Measurements from ENCODE around the gene LMAN2L. TPM values are rescaled to one million over a fixed set of nuclear protein-coding genes. Genes with fewer than 3 reads are reported as not detected.

Gene LMAN2L
- total RNA-seq, 2 donors from 2014 or later: 14.6 to 16.3 TPM

DNA sequence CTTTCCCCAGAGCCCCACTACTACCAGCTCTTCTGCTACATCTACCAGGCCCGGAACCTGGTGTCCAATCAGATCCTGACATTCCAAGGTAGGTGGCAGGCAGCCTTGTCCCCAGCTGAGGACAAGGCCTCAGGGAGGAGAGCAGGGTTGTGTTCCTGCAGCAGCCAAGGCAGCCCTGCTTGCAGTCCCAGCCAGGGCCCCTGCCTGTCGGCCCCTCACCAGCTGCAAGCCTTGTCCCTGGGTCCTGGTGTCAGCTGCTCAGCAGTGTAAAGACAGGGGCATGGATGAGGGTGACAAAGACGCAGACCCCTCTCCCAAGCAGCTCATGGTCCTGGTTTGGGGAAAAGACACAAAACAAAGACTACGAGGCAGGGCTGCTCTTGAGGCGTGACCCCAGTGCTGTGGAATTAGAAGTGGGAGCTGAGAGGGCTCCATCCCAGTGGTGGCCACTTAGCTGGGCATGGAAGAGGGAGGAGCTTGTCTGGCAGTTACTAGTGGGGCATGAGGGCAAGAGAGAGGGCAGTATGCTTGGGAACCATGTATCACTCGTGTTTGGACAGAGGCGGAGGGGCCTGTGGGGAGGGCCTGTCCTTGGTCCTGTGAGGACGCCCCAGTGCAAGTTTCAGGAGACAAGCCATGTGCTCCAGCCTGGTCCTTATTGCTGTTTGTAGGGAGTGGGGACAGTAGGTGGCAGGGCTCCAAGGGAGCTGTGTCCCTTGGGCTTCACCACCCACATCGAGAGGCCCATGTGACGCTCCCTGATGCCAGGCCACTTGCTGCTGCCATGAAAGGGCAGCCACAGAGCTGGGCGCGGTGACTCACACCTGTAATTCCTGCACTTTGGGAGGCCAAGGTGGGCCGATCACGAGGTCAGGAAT is 47.5 kb downstream of the LMAN2L start:
- intact Hi-C loops (cut with DNase I, micrococcal nuclease): no loop called here
- ATAC-seq (no peak), DNase-seq (no peak)

GRCh38 chr2:96691022-96691612 is 48.7 kb downstream of the LMAN2L start:
- no peak for DNase-seq

DNA sequence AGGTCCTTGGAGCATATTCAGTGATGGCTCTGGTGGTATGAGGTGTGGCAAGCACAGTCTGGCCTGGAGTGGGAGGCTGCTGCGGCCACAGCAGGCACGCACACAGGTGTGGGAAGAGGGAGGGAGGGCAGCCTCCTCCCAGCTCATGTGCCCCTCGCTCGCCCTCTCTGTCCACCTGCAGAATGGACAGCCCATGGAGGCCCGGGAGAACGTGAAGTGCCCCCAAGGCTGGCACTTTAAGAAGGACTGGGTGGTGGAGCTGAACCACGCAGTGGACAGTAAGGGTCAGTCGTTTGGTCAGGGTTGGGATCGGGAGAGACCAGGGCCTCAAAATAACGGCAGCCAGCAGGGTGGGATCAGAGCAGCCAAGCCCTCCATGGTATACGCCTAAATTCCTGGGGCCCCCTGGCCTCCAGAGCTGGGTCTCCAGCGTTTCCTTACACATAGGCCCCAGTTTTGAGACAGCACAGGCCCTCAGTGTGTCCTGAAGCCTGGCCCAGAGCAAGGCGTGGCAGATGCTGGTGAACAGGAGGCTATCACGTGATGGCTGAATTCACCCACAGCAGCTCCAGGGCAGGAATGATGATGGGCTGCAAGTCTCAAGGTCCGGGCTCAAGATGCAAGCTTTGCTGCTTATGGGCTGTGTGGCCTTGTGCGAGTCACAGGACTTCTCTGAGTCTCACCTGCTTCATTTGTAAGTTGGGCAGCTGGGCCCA is 49.4 kb downstream of the LMAN2L start:
- peak; percentile 29 for ATAC-seq
- DNase-seq: no peak

More at GRCh38 chr2:96691022-96691612, 48.7 kb downstream of the LMAN2L start:
- ATAC-seq: no peak
- intact Hi-C loops (cut with DNase I, micrococcal nuclease): no loop called here

DNA sequence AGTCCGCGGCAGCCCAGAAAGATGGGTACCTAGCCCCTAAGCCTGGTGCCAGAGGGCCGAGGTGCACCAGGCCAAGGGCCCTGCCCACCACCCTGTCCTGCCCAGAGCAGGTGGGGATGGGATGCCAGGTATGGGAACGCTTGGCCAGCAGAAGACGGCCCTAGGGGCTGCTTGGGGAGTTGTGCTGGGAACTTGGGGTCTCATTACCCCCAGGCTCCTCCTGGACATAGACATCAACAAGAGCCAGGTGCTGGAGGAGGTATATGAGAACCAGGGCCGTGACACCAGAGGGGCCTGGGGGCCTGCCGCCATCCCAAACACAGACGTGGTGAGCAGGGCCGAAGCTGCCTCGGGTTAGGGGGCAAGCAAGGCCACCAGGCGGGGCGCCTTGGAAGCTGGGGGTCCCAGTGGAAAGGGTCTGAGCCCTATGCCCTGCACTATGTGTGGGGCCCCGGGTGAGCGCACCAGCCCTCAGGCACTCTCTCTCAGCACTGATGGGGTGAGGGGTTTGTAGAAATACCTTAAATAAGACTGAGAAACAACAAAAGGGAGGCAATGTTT is 50.4 kb downstream of the LMAN2L start:
- intact Hi-C loops (cut with DNase I, micrococcal nuclease): no loop called here
- DNase-seq: no peak
- no peak for ATAC-seq

More for the DNA sequence above, 49.4 kb downstream of the LMAN2L start:
- intact Hi-C loops (cut with DNase I, micrococcal nuclease): no loop called here

- ATAC-seq (no peak), DNase-seq (no peak)
- intact Hi-C loops (cut with DNase I, micrococcal nuclease): no loop called here
Observed at GRCh38 chr2:96688649-96689430, 51.0 kb downstream of the LMAN2L start.

GRCh38 chr2:96687711-96688640 is 51.9 kb downstream of the LMAN2L start:
- ATAC-seq (no peak), DNase-seq (no peak)
- intact Hi-C loops (cut with DNase I, micrococcal nuclease): no loop called here

DNA sequence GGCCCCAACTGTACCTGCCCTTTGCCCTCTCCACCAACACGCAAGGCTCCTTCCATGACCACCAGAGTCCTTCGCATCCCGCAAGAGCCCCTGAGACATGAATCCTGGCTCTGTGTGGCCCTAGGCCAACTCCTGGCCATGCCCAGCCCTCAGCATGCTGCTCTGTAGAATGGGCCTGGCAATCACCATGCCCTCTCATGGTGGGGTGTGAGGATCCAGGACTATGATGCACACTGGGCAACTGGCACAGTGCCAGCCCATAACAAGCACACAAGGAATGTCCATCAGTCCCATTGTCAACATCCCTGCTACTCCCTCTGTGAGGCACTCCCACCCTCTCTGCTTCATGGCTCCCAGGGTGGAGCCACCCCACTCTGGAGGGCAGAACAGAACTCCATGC is 52.6 kb downstream of the LMAN2L start:
- DNase-seq (no peak), ATAC-seq (no peak)
- intact Hi-C loops (cut with DNase I, micrococcal nuclease): no loop called here

GRCh38 chr2:96685577-96686459 is 54.0 kb downstream of the LMAN2L start:
- ATAC-seq (no peak), DNase-seq (no peak)
- intact Hi-C loops (cut with DNase I, micrococcal nuclease): no loop called here

DNA sequence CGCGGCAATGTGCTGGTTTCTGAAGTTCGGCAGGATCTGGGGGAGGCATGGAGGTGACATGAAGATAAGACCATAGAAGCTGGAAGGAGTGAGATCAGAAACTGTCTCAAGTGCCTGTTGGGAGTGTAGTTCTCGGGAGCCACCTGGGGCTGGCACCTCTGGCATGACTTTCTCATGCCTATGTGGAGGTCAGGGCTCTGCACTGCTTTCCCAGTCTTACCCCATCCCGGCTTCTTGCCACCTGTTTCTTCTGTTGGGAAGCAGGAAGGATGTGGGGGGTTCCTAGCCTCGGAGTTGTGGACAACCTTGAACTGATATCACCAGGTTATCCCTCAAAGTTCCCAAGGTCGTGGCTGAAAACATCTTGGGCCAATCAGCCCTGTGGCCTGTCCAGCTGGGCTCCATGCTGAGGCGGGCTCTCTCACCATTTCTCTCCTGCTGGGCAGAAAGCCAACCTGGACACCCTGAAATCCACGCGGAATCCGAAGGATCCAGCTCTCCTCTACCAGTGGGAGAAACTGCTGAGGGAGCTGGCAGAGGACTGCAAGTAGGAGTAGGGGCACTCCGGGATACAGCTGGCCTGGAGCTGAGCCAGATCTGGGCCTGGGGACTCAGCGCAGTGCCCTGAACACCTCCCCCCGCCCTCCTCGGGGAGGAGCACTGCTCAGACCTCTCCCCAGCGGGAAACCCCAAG is 54.8 kb downstream of the LMAN2L start:
- ATAC-seq (no peak), DNase-seq (no peak)
- intact Hi-C loops (cut with DNase I, micrococcal nuclease): no loop called here

DNA sequence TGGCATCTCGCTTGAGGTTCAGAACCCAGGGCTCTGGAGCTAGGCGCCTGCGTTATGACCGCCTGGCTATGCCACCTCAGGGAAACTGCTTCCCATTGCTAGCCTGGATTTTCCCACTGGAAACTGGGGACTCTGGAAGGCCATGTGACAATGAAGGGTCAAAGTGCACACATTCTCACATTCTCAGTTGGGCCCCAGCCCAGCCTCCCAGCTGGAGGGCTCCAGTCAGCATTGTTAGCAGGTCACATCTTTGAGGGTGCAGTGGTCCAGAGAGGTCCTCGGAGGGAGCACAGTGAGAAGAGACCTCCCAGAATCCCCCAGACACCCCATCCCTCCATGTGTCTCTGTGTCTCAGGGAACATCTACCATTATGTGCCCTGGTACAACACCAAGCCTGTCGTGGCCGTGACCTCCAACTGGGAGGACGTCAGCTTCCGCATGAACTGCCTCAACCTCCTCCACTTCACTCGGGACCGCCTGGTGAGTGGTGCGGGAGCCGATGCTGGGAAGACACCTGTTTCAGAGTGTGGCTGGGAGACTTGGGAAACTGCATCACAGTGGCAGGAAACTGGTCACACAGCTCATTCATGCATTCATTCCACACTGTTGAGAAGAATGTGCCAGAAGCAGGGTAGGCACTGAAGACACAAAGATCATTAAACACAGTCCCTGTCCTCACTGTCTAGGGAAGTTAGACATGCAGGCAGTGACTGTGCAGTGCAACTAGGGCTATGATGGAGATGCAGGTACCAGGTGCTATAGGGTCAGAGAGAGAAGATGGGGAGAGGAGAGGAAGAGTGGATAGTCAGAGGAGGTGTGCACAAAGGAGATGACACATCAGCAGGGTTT is 55.7 kb downstream of the LMAN2L start:
- ATAC-seq: peak; percentile 24
- intact Hi-C loops (cut with DNase I, micrococcal nuclease): no loop called here

GRCh38 chr2:96683307-96683706 is 56.6 kb downstream of the LMAN2L start:
- no peak for DNase-seq
- no peak for ATAC-seq
- intact Hi-C loops (cut with DNase I, micrococcal nuclease): no loop called here

More for the DNA sequence above, 55.7 kb downstream of the LMAN2L start:
- no peak for DNase-seq

DNA sequence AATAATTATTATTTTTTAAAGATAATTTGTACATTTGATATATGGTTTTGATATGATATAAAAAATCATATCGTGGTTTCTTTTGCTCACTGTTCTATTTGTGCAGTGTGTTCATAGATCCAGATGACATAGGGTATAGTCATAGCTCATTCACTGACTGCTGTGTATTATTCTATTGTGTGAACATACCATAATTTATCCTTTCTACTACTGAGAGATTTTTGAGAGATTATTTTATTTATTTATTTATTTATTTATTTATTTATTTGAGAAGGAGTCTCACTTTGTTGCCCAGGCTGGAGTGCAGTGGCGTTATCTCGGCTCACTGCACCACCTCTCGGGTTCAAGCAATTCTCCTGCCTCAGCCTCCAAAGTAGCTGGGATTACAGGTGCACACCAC is 58.3 kb downstream of the LMAN2L start:
- ATAC-seq (no peak), DNase-seq (no peak)
- intact Hi-C loops (cut with DNase I, micrococcal nuclease): no loop called here

GRCh38 chr2:96680561-96681141 is 59.2 kb downstream of the LMAN2L start:
- intact Hi-C loops (cut with DNase I, micrococcal nuclease): no loop called here
- ATAC-seq (peak; percentile 82), DNase-seq (no peak)

DNA sequence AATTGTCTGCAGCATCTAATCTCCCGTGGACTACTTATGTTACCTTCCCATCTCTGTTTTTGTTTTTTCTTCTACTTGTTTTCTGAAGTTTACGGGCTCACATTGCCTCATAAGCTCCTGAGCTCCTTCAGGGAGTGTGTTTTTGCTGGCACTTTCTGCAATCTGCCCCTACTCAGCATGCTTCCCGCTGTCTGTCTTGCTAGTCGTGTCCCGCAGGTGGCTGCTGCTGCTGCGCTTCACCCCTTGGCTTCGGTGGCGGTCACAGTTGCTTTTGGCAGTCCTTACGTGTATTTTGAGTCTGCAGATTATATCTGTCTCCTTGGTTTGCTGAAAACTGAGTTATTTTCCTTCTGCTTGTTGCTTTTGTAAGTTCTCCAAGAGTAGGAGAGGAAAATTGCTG is 60.0 kb downstream of the LMAN2L start:
- peak; percentile 70 for ATAC-seq
- intact Hi-C loops (cut with DNase I, micrococcal nuclease): no loop called here
- DNase-seq: peak; percentile 19

Data from left colon (tissue), 2 donors.